HuH-7 (cell line): Measurements from ENCODE around the gene EEF2KMT.

Experiments used
- DNase-seq: peaks from one replicate; pipeline ENCODE4 v3.0.0; 2011; ENCODE audit warnings: low spot score

EEF2KMT gene

GRCh38 chr16:5040451-5040850 is 57.1 kb downstream of the EEF2KMT start:
- no peak for DNase-seq

GRCh38 chr16:5036228-5037156 is 61.1 kb downstream of the EEF2KMT start:
- DNase-seq = no peak

- DNase-seq = no peak
Measured at GRCh38 chr16:5035909-5036227, 61.7 kb downstream of the EEF2KMT start.
